ENCODE data around the gene TSC22D3.

Gene TSC22D3

GRCh38 chrX:107729558-107730297 is 45.9 kb downstream of the TSC22D3 start:
- no peak for DNase-seq

GRCh38 chrX:107728371-107729099 is 47.1 kb downstream of the TSC22D3 start:
- DNase-seq, result no peak

GRCh38 chrX:107726816-107727534 is 48.6 kb downstream of the TSC22D3 start:
- DNase-seq, result no peak

- DNase-seq, result no peak
Measured at GRCh38 chrX:107725761-107726555, 49.6 kb downstream of the TSC22D3 start.

- no peak for DNase-seq
Measured at GRCh38 chrX:107724653-107725052, 50.9 kb downstream of the TSC22D3 start.

GRCh38 chrX:107723511-107723910 is 52.1 kb downstream of the TSC22D3 start:
- no peak for DNase-seq

GRCh38 chrX:107721966-107722707 is 53.5 kb downstream of the TSC22D3 start:
- DNase-seq, result no peak

- DNase-seq, result no peak
Measured at GRCh38 chrX:107721318-107721717, 54.3 kb downstream of the TSC22D3 start.

- DNase-seq, result peak; percentile 87
Measured at GRCh38 chrX:107718156-107718621, 57.4 kb downstream of the TSC22D3 start.

- DNase-seq, result peak; percentile 88
Measured at GRCh38 chrX:107716816-107717700, 58.5 kb downstream of the TSC22D3 start.

- DNase-seq, result peak; percentile 64
Measured at GRCh38 chrX:107716118-107716684, 59.4 kb downstream of the TSC22D3 start.

GRCh38 chrX:107715331-107716117 is 60.1 kb downstream of the TSC22D3 start:
- DNase-seq, result no peak

GRCh38 chrX:107714206-107714891 is 61.2 kb downstream of the TSC22D3 start:
- DNase-seq, result no peak

GRCh38 chrX:107713543-107714205 is 61.9 kb downstream of the TSC22D3 start:
- no peak for DNase-seq

- no peak for DNase-seq
Measured at GRCh38 chrX:107713203-107713542, 62.4 kb downstream of the TSC22D3 start.

- no peak for DNase-seq
Measured at GRCh38 chrX:107712231-107713202, 63.1 kb downstream of the TSC22D3 start.

GRCh38 chrX:107711521-107712181 is 63.9 kb downstream of the TSC22D3 start:
- DNase-seq, result no peak
